GM13976 (cell line): ENCODE measurements around the gene HIF1AN.

Source experiments
- DNase-seq: peaks from one replicate; pipeline ENCODE4 v3.0.0; 2012; ENCODE audit warnings: low spot score
- in situ Hi-C: fragments of 300-500 bp; cut with MboI; formaldehyde crosslinking; loops from one replicate; pipeline ENCODE4 v1.12.0; 2022; ENCODE audit warnings: low sequenced_read_pairs, mixed read lengths, inconsistent platforms; ENCODE audit not compliant: unreplicated experiment
- TF ChIP-seq, protein P1 (sequence below): IDR thresholded peaks from 2 replicates; pipeline ENCODE4 v1.5.1; 2012; ENCODE audit warnings: borderline replicate concordance, mild to moderate bottlenecking; ENCODE audit not compliant: insufficient read depth; ENCODE audit errors: extremely low read depth, missing control alignments, control extremely low read depth

Gene HIF1AN

DNA sequence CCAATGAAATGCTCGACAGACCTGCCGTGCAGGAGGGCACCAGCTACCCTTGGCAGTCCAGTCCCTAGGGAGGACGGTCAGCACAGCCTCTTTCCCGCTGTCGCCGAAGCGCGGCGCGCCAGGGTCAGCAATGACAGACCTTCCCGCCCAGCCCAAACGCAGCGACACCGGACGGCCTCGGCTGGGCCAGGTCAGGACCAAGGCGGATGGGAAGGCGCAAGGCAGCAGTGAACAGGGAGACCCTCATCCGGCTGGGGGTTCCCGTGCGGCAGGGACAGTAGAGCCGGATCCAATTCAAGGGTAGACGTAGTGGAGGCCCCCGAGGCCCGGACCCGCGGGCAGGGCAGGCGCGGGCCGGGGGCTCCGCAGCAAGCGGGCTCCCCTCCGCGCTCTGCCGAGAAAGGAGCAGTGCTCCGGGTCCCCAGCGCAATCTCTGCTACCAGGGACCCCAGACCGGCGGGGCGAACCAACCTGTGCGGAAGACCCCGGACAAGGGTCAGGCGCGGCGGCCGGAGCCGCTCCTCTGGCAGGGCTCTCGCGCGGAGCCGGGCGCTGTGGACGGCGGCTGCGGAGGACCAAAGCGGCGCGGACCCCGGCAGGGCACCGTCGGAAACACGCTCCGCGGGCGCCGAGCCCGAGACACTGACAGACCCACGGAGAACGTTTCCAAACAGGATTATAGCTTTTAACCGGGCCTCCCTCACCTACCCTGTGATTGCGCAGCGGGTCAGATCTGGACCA lies 16.3 kb upstream of the HIF1AN start, which contains the start of gene SEC31B:
TSS of gene SEC31B (minus strand) at position 551 of the 741 bp plus-strand sequence. CDS start 2,909 bp downstream, outside the sequence.
- DNase-seq, result peak; percentile 29
- TF ChIP-seq, protein P1, sequence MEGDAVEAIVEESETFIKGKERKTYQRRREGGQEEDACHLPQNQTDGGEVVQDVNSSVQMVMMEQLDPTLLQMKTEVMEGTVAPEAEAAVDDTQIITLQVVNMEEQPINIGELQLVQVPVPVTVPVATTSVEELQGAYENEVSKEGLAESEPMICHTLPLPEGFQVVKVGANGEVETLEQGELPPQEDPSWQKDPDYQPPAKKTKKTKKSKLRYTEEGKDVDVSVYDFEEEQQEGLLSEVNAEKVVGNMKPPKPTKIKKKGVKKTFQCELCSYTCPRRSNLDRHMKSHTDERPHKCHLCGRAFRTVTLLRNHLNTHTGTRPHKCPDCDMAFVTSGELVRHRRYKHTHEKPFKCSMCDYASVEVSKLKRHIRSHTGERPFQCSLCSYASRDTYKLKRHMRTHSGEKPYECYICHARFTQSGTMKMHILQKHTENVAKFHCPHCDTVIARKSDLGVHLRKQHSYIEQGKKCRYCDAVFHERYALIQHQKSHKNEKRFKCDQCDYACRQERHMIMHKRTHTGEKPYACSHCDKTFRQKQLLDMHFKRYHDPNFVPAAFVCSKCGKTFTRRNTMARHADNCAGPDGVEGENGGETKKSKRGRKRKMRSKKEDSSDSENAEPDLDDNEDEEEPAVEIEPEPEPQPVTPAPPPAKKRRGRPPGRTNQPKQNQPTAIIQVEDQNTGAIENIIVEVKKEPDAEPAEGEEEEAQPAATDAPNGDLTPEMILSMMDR, result peak; percentile 16
- in situ Hi-C loops, result loop anchor here (10.0 kb wide), 2 partner anchors 75 to 175 kb away; partner anchors contain the start of gene SCD

DNA sequence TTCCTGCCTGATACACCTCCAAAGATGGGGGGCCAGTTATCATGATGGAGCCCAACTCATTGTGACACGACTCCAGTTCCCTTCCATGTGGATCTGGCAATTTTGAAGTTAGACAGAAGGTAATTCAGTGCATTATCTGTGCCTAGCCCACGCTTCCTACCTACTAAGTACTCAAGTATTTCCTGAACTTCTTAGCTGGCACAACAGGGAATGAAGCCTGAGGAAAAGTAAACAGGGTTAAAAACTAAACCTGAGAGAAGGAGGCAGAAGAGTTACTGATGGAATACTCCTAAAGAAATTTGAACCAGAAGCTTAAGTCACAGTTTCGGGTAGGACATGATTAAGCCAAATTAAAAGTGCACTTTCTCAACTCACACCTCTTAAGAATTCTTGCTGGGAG lies 14.9 kb upstream of the HIF1AN start:
- in situ Hi-C loops, result no loop called here
- no peak for DNase-seq
- TF ChIP-seq, protein P1, result no peak

DNA sequence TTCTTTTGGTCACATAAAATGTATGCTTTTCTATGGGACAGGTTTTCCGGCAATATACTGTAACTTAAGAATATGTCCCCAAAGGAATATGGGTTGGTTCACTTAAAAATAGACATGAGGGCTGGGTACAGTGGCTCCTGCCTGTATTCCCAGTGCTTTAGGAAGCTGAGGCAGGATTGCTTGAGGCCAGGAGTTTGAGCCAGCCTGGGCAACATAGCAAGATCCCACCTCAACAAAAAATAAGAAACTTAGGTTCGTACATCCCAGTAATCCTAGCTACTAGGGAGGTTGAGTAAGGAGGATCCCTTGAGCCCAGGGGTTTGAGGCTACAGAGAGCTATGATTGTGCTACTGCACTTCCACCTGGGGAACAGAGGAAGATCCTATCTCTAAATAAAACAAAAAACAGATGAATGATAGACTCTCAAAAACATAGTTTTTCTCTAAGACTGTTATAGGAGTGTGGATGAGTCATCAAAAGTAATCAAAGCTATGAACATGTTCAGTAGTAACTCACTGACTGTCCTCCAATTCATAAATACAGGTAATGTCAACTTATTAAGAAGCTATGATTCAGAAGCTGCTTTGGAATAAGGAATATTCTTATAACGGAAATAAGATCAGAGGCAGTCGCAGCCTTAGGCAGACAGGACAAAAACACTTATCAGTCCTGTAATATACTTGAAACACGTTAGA lies 13.5 kb upstream of the HIF1AN start:
- DNase-seq, result no peak
- in situ Hi-C loops, result no loop called here
- TF ChIP-seq, protein P1, result no peak

DNA sequence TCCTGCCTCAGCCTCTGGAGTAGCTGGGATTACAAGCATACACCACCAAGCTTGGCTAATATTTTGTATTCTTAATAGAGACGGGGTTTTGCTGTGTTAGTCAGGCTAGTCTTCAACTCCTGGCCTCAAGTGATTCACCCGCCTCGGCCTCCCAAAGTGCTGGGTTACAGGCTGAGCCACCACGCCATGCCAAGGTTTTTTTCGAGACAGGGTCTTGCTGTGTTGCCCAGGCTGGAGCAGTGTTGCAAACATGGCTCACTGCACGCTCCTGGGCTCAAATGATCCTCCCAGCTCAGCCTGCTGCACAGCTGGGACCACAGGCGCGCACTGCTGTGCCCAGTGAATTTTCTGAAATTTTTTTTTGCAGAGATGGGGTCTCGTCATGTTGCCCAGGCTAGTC lies 12.8 kb upstream of the HIF1AN start:
- no peak for DNase-seq
- TF ChIP-seq, protein P1, result no peak
- in situ Hi-C loops, result no loop called here

DNA sequence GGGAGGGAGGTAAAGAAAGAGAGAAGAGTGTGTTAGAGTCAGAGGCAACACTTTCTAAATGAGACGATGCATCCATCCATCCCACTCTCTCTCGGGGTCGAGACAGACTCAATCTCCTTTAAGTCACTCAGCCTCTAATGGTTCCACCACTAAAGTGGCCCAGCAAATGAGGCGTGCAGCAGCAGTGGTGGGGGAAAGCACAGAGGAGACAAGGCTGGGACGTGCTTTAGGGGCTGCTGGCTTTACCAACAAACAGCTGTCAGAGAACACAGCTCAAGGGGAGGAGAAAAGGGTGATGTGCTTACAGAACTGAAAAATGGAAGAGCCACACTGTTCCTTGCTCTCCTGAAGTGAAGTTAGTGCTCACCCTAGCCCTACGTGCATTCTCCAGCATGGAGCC lies 11.5 kb upstream of the HIF1AN start:
- TF ChIP-seq, protein P1, result no peak
- DNase-seq, result no peak
- in situ Hi-C loops, result no loop called here

DNA sequence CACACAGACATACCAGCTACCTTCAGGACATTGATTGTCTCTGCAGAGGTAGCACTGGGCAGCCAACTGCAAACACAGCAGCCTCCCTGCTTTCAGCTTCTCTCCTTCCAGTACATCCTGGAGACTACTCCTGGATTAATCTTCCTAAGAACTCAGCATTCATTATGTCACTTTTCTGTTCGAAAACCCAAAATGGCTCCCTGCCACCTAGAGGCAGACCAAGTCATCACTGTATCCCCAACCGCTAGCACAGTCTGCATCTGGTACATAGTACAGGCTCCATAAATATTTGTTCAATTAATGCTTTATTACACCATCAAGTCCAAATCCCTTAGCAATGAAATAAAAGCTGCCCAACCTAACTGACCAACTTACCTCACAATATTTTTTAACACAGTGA lies 11.1 kb upstream of the HIF1AN start:
- TF ChIP-seq, protein P1, result no peak
- in situ Hi-C loops, result no loop called here
- no peak for DNase-seq
